Measurements from ENCODE around the gene MSRB3. TPM values are rescaled to one million over a fixed set of nuclear protein-coding genes. Genes with fewer than 3 reads are reported as not detected.

The MSRB3 gene
- total RNA-seq, 1 donor from 2014 or later: 1.1 TPM

GRCh38 chr12:65318186-65318685, 39.8 kb downstream of the MSRB3 start:
- TF ChIP-seq CTCF (IDR thresholded peaks at IDR 0.05; ENCODE audit: unreplicated experiment): no peak
- Mint-ChIP-seq H3K36me3 (ENCODE audit: insufficient read depth) (no peaks in the 10 kb centered on the region), H3K9me3 (ENCODE audit: low read depth) (no peaks in the 10 kb centered on the region), H3K4me1 (ENCODE audit: low read depth) (peaks cover 16% of the 10 kb centered on the region), H3K27me3 (no peaks in the 10 kb centered on the region), H3K4me3 (ENCODE audit: low read depth) (no peak overlapping the region), H3K27ac (no peak overlapping the region)
- no peak for DNase-seq (ENCODE audit: low spot score, unreplicated experiment)

- H3K27me3 Mint-ChIP-seq: no peaks in the 10 kb centered on the region
- TF ChIP-seq CTCF (IDR thresholded peaks at IDR 0.05; ENCODE audit: unreplicated experiment): no peak
These were observed 41.3 kb downstream of the MSRB3 start for GRCh38 chr12:65319688-65320200.

GRCh38 chr12:65323070-65323469, 44.6 kb downstream of the MSRB3 start:
- Mint-ChIP-seq H3K36me3 (ENCODE audit: insufficient read depth) (no peaks in the 10 kb centered on the region), H3K27me3 (no peaks in the 10 kb centered on the region), H3K4me1 (ENCODE audit: low read depth) (peaks cover 21% of the 10 kb centered on the region), H3K9me3 (ENCODE audit: low read depth) (no peaks in the 10 kb centered on the region), H3K4me3 (ENCODE audit: low read depth) (no peak overlapping the region), H3K27ac (no peak overlapping the region)
- no peak for DNase-seq (ENCODE audit: low spot score, unreplicated experiment)
- TF ChIP-seq CTCF (IDR thresholded peaks at IDR 0.05; ENCODE audit: unreplicated experiment): no peak

More at GRCh38 chr12:65319688-65320200, 41.3 kb downstream of the MSRB3 start:
- H3K36me3 Mint-ChIP-seq (ENCODE audit: insufficient read depth): no peaks in the 10 kb centered on the region
- H3K27ac Mint-ChIP-seq: no peak overlapping the region
- H3K4me1 Mint-ChIP-seq (ENCODE audit: low read depth): peaks cover 16% of the 10 kb centered on the region
- no peak for DNase-seq (ENCODE audit: low spot score, unreplicated experiment)
- no peak overlapping the region for H3K4me3 Mint-ChIP-seq (ENCODE audit: low read depth)
- no peaks in the 10 kb centered on the region for H3K9me3 Mint-ChIP-seq (ENCODE audit: low read depth)

- no peak for DNase-seq (ENCODE audit: low spot score, unreplicated experiment)
- Mint-ChIP-seq H3K4me1 (ENCODE audit: low read depth) (peaks cover 25% of the 10 kb centered on the region), H3K9me3 (ENCODE audit: low read depth) (no peaks in the 10 kb centered on the region), H3K4me3 (ENCODE audit: low read depth) (no peak overlapping the region), H3K27me3 (no peaks in the 10 kb centered on the region), H3K27ac (no peak overlapping the region), H3K36me3 (ENCODE audit: insufficient read depth) (no peaks in the 10 kb centered on the region)
- TF ChIP-seq CTCF (IDR thresholded peaks at IDR 0.05; ENCODE audit: unreplicated experiment): no peak
These were observed 45.6 kb downstream of the MSRB3 start for GRCh38 chr12:65324056-65324455.

- Mint-ChIP-seq H3K27me3 (no peaks in the 10 kb centered on the region), H3K36me3 (ENCODE audit: insufficient read depth) (no peaks in the 10 kb centered on the region), H3K4me3 (ENCODE audit: low read depth) (no peak overlapping the region), H3K4me1 (ENCODE audit: low read depth) (peaks cover 20% of the 10 kb centered on the region), H3K9me3 (ENCODE audit: low read depth) (no peaks in the 10 kb centered on the region), H3K27ac (no peak overlapping the region)
- TF ChIP-seq CTCF (IDR thresholded peaks at IDR 0.05; ENCODE audit: unreplicated experiment): no peak
- DNase-seq (ENCODE audit: low spot score, unreplicated experiment): no peak
These were observed 46.1 kb downstream of the MSRB3 start for GRCh38 chr12:65324551-65324950.
